Measurements from ENCODE around the gene ASTN2.
"Not testable (repeated sequence)": the region's sequence is repeated elsewhere in the genome, so short reads cannot be mapped to it uniquely, and the experiment has no call there.

Gene ASTN2

GRCh38 chr9:116901260-116901659 is 513.6 kb downstream of the ASTN2 start:
- no peak for DNase-seq

GRCh38 chr9:116900543-116900942 is 514.3 kb downstream of the ASTN2 start:
- DNase-seq: no peak

- DNase-seq: no peak
These were observed 514.9 kb downstream of the ASTN2 start for GRCh38 chr9:116900007-116900367.

- DNase-seq: no peak
These were observed 515.4 kb downstream of the ASTN2 start for GRCh38 chr9:116899337-116900006.

GRCh38 chr9:116898131-116898530 is 516.7 kb downstream of the ASTN2 start:
- DNase-seq: not testable (repeated sequence)

- no peak for DNase-seq
These were observed 517.7 kb downstream of the ASTN2 start for GRCh38 chr9:116897201-116897600.

GRCh38 chr9:116895961-116896360 is 518.9 kb downstream of the ASTN2 start:
- no peak for DNase-seq

GRCh38 chr9:116891424-116891823 is 523.4 kb downstream of the ASTN2 start:
- no peak for DNase-seq

GRCh38 chr9:116888476-116888875 is 526.4 kb downstream of the ASTN2 start:
- DNase-seq: not testable (repeated sequence)

GRCh38 chr9:116888066-116888465 is 526.8 kb downstream of the ASTN2 start:
- DNase-seq: no peak

- no peak for DNase-seq
These were observed 531.2 kb downstream of the ASTN2 start for GRCh38 chr9:116883676-116884075.

GRCh38 chr9:116877072-116877471 is 537.8 kb downstream of the ASTN2 start:
- DNase-seq: no peak

GRCh38 chr9:116875576-116875975 is 539.3 kb downstream of the ASTN2 start:
- no peak for DNase-seq

- DNase-seq: no peak
These were observed 540.6 kb downstream of the ASTN2 start for GRCh38 chr9:116873937-116874914.

GRCh38 chr9:116873491-116873890 is 541.4 kb downstream of the ASTN2 start:
- DNase-seq: no peak

GRCh38 chr9:116870566-116870965 is 544.3 kb downstream of the ASTN2 start:
- DNase-seq: no peak

- DNase-seq: no peak
These were observed 546.7 kb downstream of the ASTN2 start for GRCh38 chr9:116868201-116868600.

- DNase-seq: no peak
These were observed 553.5 kb downstream of the ASTN2 start for GRCh38 chr9:116861321-116861720.

- peak; percentile 28 to 31 for DNase-seq
These were observed 554.2 kb downstream of the ASTN2 start for GRCh38 chr9:116860509-116861120.

- DNase-seq: no peak
These were observed 555.1 kb downstream of the ASTN2 start for GRCh38 chr9:116859763-116860162.

- DNase-seq: no peak
These were observed 557.5 kb downstream of the ASTN2 start for GRCh38 chr9:116857321-116857720.

- DNase-seq: no peak
These were observed 558.8 kb downstream of the ASTN2 start for GRCh38 chr9:116855881-116856662.

- DNase-seq: no peak
These were observed 565.1 kb downstream of the ASTN2 start for GRCh38 chr9:116849721-116850120.
